ENCODE measurements around the gene KISS1.

GRCh38 chr1:204205486-204205885 is 9.2 kb upstream of the KISS1 start:
- no peak for TF ChIP-seq POLR2AphosphoS5 (IDR thresholded peaks at IDR 0.05; ENCODE audit: low read depth, low read length)
- no peak for TF ChIP-seq REST (IDR thresholded peaks at IDR 0.05; ENCODE audit: insufficient read depth in 1 of 2, low read depth in 2 of 2, low read length in 2 of 2)
